GM18502 (cell line): Measurements from ENCODE around the gene S100A5.

ENCODE experiments used
- ATAC-seq: cut with Tn5 transposase; IDR thresholded peaks from one replicate; pipeline ENCODE4 v1.9.1; 2021; ENCODE audit warnings: mild to moderate bottlenecking; ENCODE audit not compliant: unreplicated experiment, poor library complexity

The S100A5 gene

GRCh38 chr1:153513023-153513422 lies 27.7 kb downstream of the S100A5 start:
- no peak for ATAC-seq

DNA sequence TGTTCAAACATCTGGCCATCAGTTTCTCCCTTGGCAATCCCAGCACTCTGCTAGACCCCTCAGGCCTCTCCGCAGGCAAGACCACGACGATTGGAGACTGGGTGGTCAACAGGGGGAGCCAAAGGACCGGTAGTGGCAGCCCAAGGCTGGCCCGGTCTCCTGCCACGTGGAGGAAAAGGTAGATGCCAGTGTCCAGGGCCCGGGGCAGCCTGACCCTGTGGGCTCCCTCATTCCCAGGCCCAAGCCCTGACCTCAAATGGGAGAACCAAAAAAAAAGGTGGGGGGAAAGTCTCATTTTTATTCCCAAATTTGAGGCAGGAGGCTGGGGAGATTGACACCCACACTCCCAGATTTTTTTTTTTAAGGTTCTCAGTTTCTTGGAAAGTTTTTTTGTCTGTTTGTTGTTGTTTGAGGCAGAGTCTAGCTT lies 29.7 kb downstream of the S100A5 start:
- ATAC-seq = no peak

GRCh38 chr1:153509729-153510354 lies 30.9 kb downstream of the S100A5 start:
- no peak for ATAC-seq

DNA sequence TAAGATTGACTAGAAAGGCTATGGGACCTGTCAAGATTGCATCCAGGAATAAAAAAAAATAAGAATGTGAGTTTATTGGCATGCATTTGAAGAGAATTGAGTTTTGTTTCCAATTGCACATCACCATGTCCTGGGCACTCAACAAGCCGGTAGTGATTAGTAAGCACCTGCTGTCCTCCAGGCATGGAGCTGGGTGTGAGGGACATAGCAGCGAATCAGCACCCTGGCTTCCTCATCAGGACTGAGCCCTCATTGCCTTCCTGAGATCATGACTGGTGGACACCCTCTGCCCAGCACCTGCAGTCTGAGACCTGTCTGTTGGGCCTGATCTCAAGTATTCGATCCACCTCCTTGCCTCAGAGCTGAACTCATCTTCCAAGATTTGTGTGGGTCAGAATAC lies 31.7 kb downstream of the S100A5 start:
- no peak for ATAC-seq

- no peak for ATAC-seq
Observed at GRCh38 chr1:153507926-153508583, 32.7 kb downstream of the S100A5 start.

DNA sequence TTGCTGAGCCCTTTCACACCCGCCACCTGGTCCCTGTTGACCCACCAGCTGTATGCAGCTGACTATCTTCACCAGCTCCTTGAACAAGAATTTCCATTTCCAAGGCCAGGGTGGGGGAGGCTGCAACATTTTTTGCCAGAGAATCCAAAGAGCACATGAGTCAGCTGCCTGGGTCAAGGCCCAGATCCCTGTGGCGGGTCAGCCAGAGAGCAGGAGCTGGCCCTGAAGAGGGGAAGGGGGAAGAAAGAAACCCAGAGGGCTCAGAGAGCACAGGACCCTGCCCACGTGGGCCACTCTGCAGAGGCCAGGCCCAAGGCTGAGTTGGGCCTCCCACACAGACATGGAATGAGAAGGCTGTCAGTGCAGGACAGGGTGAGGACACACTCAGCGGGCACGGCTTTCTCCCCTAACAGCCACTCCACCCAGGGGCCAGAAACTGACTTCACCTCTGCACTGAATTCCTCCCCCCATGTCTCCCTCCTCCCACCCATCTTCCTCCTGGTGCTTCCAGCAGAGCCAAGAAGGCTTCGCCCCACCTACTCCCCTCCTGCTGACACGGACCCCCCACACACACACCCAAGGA lies 33.8 kb downstream of the S100A5 start:
- ATAC-seq = no peak

DNA sequence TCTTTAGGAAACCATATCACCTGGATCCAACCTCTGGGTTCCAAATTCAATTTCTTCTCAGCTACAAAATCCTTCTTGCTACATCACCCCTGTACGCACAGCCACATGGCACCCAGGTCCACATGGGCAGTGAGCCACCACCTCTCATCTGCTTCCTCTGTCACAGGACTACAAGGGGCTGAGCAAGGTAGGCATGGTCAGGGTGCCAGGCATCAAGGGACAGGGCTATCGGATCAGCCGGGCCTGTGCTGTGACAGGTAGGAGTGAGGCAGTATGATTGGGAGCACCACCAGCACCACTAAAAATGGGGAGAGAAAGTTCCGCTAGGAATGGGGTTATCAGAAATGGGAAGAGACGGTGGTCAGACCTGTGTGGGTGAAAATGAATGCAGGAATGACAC lies 34.3 kb downstream of the S100A5 start:
- no peak for ATAC-seq

DNA sequence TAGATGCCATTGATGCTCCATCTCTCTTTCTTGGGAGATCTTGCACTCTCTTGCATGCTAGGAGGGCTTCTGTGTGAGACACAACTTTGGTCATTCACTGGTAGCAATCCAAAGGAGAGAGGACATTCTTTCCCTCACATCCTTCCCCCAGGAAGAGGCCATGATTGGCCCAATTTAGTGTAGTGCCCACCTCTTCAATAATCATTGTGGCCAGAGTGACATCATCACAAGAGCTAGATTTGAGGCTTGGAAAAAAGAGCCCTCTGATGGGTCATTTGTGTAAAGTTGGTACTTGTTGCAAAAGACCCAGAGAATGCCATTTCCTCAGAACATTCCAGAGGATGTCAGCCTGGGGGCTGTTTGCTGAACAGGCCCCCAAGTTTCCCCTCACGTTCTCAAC lies 35.2 kb downstream of the S100A5 start:
- no peak for ATAC-seq

- no peak for ATAC-seq
Observed at GRCh38 chr1:153503766-153504165, 37.0 kb downstream of the S100A5 start.

DNA sequence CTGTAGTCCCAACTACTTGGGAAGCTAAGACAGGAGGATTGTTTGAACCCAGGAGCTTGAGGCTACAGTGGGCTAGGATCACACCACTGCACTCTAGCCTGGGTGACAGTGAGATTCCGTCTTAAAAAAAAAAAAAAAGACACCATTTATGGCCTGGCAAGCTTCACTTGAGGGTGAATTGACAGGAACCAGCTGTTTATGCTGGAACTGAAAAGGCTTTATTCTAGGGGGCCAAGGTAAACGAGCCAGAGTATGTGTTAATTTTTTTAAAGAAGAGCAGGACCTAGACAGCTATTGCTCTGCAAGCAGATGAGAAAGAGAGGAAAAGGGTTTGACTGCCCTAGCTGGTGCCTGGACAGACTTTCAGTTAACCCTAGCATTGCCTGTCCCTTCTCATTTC lies 42.0 kb downstream of the S100A5 start:
- ATAC-seq = no peak

DNA sequence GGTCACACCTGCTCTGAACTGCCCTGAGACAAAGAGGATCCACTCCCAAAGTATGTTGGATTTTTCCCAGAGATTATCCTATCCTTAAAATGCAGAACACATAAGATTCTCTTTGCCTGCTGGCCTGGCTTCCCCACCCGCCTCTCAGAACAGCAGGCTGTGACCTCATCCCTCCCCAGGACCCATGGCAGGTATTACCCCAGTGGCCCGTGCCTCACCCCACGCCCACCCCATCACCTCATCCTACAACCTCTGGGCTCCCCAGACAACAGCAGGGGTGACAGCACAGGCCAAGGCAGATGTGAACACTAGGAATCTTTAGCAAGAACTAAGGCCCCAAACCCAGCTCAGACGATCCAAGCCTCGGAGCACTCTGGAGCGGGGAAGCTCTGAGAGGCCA lies 45.2 kb downstream of the S100A5 start:
- ATAC-seq = no peak

DNA sequence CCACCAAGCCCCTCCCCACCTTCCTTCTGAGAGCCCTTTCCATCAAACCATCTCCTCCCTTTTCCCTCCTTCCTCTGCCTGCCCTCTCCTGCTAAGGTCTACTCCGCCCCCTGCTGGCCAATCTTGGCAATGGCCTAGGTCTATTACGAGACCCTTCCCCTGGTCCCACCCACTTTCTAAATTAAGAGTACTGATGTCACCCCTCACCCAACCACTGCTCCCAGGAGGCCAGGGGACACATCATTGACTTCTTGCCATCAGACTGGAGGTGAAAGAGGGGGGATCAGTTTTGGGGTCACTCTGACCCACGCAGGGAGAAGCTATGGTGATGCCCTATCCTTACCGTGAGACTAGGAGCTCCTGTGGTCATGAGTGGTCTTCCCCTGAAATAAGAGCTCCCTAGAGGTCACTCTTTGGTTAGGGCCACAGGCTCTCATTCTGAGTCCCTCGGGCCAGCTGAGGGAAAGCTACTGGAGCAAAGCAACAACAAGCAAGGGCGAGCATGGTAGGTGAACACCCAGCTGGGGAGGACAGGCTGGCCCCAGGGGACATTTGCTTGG lies 45.7 kb downstream of the S100A5 start:
- ATAC-seq = no peak

- no peak for ATAC-seq
Observed at GRCh38 chr1:153493343-153493960, 47.3 kb downstream of the S100A5 start.

- ATAC-seq = no peak
Observed at GRCh38 chr1:153490272-153491051, 50.3 kb downstream of the S100A5 start.

- ATAC-seq = no peak
Observed at GRCh38 chr1:153488731-153489130, 52.0 kb downstream of the S100A5 start.

- no peak for ATAC-seq
Observed at GRCh38 chr1:153487707-153488106, 53.0 kb downstream of the S100A5 start.
